Measurements from ENCODE around the gene TSPAN9. TPM values are rescaled to one million over a fixed set of nuclear protein-coding genes. Genes with fewer than 3 reads are reported as not detected.

Gene TSPAN9
- total RNA-seq, 6 donors from 2014 or later, result 25.2 to 62.9 (median 44.2) TPM

Small RNAs within 50 kb of the gene (small RNA-seq; reads per million reads assigned to genes)
- 0 to 1.7 (median 0) reads per million in 4 donors for gene AC005912.1
- gene RF00017, result 0 reads per million in 4 donors

Other genes with a start within 250 kb of the TSPAN9 start
- gene NRIP2, start 242.3 kb upstream of the TSPAN9 start, total RNA-seq, result under 1 TPM in 2 of 6 donors, not detected in 4; 0.23 to 0.74 TPM
- not detected for gene TEX52, start 220.3 kb upstream of the TSPAN9 start, total RNA-seq
- gene FOXM1, start 200.2 kb upstream of the TSPAN9 start, total RNA-seq, result 10 to 100 TPM in 1 of 6 donors, 1 to 10 TPM in 4, not detected in 1; 2.1 to 27.6 (median 4.9) TPM
- 10 to 100 TPM in 5 of 6 donors, 1 to 10 TPM in 1; 9.4 to 15.7 (median 12.3) TPM for gene RHNO1, start 200.2 kb upstream of the TSPAN9 start, total RNA-seq
- gene TULP3, start 186.5 kb upstream of the TSPAN9 start, total RNA-seq, result 10 to 100 TPM; 10.5 to 24.3 (median 16.6) TPM
- gene TEAD4, start 118.0 kb upstream of the TSPAN9 start, total RNA-seq, result 10 to 100 TPM; 14.5 to 52.0 (median 43.2) TPM